HT1080 (cell line): ENCODE data around the gene TLE3. TPM values are rescaled to one million over a fixed set of nuclear protein-coding genes. Genes with fewer than 3 reads are reported as not detected.

Experiments used
- DNase-seq: peaks from one replicate; pipeline ENCODE4 v3.0.0-alpha.2; 2015; ENCODE audit warnings: low read depth
- small RNA-seq: library from RNA; depleted of rRNA; stranded (forward); fragments of <200 nt; gene quantifications from one replicate; pipeline ENCODE3, GENCODE V24; 2014
- total RNA-seq: library from RNA; depleted of rRNA; stranded (reverse); fragments of >200 nt; shearing (Covaris generic); gene quantifications from 2 replicates; pipeline ENCODE4 v1.2.3, GENCODE V29; 2014

The TLE3 gene
- total RNA-seq, 1 experiment from 2014 or later, result 34.0 TPM

- no peak for DNase-seq
Measured at GRCh38 chr15:70012895-70013294, 84.8 kb downstream of the TLE3 start.

GRCh38 chr15:70008697-70009290 lies 88.9 kb downstream of the TLE3 start:
- DNase-seq, result no peak

GRCh38 chr15:70006259-70007147 lies 91.2 kb downstream of the TLE3 start:
- no peak for DNase-seq

GRCh38 chr15:70004826-70005225 lies 92.9 kb downstream of the TLE3 start:
- no peak for DNase-seq

- no peak for DNase-seq
Measured at GRCh38 chr15:70002897-70003296, 94.8 kb downstream of the TLE3 start.

GRCh38 chr15:70001859-70002258 lies 95.9 kb downstream of the TLE3 start:
- no peak for DNase-seq

GRCh38 chr15:69999392-70000085 lies 98.2 kb downstream of the TLE3 start:
- no peak for DNase-seq

GRCh38 chr15:69998541-69999391 lies 99.0 kb downstream of the TLE3 start:
- no peak for DNase-seq

GRCh38 chr15:69997813-69998212 lies 99.9 kb downstream of the TLE3 start:
- peak; percentile 31 for DNase-seq

Small RNAs within 50 kb of the gene (small RNA-seq; reads per million reads assigned to genes)
- 0.27 reads per million, percentile 24 among the genes with 10 or more reads in this experiment for gene MIR629
